HEK293 (cell line): ENCODE results near the gene CLTCL1.

Experiments used
- CTCF ChIA-PET: fragments of 350-600 bp; formaldehyde crosslinking; extraction: SDS; loops from one replicate; lab custom pipeline; 2021; ENCODE audit warnings: antibody characterized with exemption; lab: Yijun Ruan, JAX
- POLR2A ChIA-PET: fragments of 300-600 bp; formaldehyde crosslinking; extraction: SDS; loops from one replicate; lab custom pipeline; 2020; ENCODE audit warnings: antibody characterized with exemption, inconsistent platforms; lab: Yijun Ruan, JAX
- H3K27ac ChIP-seq: fragments of 200-500 bp; sonication (Bioruptor generic); 2 replicates; pipeline ENCODE4 v1.5.1; 2014; ENCODE audit warnings: low read depth, low read length, control low read depth, inconsistent platforms; ENCODE audit errors: extremely low read depth
- H3K36me3 ChIP-seq, 2 experiments: fragments of 200-500 bp in 1 of 2; sonication (Bioruptor generic) in 1 of 2; 1 replicate in 1 of 2; 2 replicates in 1 of 2; pipeline ENCODE4 v1.5.1; 2014 to 2017; ENCODE audit warnings: inconsistent platforms in 2 of 2, low read length in 2 of 2; ENCODE audit not compliant: control insufficient read depth in 2 of 2, insufficient read depth in 1 of 2
- H3K4me1 ChIP-seq: fragments of 200-500 bp; sonication (Bioruptor generic); 2 replicates; pipeline ENCODE4 v1.5.1; 2014; ENCODE audit warnings: mild to moderate bottlenecking, low read length, inconsistent platforms; ENCODE audit not compliant: control insufficient read depth, insufficient read depth
- H3K4me3 ChIP-seq: 2 replicates; pipeline ENCODE4 v1.5.1; 2011; ENCODE audit warnings: low read depth, mild to moderate bottlenecking, control low read depth, low read length, moderate library complexity
- H3K9me3 ChIP-seq: fragments of 200-500 bp; sonication (Bioruptor generic); 2 replicates; pipeline ENCODE4 v1.5.1; 2014; ENCODE audit warnings: low read depth, low read length, inconsistent platforms; ENCODE audit not compliant: control insufficient read depth, insufficient read depth
- GLIS1 ChIP-seq: fragments of 450-650 bp; formaldehyde crosslinking; IDR thresholded peaks from 2 replicates; pipeline ENCODE4 v1.5.1; 2016; ENCODE audit warnings: missing biosample characterization, missing genetic modification characterization
- GLIS2 ChIP-seq: fragments of 450-650 bp; formaldehyde crosslinking; IDR thresholded peaks from 2 replicates; pipeline ENCODE4 v1.5.1; 2016; ENCODE audit warnings: missing biosample characterization, missing genetic modification characterization
- HOXC10 ChIP-seq: sonication (generic); formaldehyde crosslinking; IDR thresholded peaks from 2 replicates; pipeline ENCODE4 v1.8.1; 2023; ENCODE audit warnings: mild to moderate bottlenecking, missing genetic modification reagents
- IKZF3 ChIP-seq: fragments of 450-650 bp; IDR thresholded peaks from 2 replicates; pipeline ENCODE4 v1.5.0; 2018; ENCODE audit warnings: missing biosample characterization, mild to moderate bottlenecking, missing genetic modification characterization, moderate library complexity
- MZF1 ChIP-seq: fragments of 450-650 bp; formaldehyde crosslinking; IDR thresholded peaks from 2 replicates; pipeline ENCODE4 v1.5.1; 2017; ENCODE audit warnings: missing biosample characterization, missing genetic modification characterization, borderline replicate concordance
- OSR2 ChIP-seq: fragments of 450-650 bp; formaldehyde crosslinking; IDR thresholded peaks from 2 replicates; pipeline ENCODE4 v1.5.1; 2016; ENCODE audit warnings: missing biosample characterization, missing genetic modification characterization
- SCRT1 ChIP-seq: fragments of 450-650 bp; formaldehyde crosslinking; IDR thresholded peaks from 2 replicates; pipeline ENCODE4 v1.5.1; 2016; ENCODE audit warnings: missing biosample characterization, missing genetic modification characterization, borderline replicate concordance
- TRIM28 ChIP-seq: IDR thresholded peaks from 2 replicates; pipeline ENCODE4 v1.6.1; 2011; ENCODE audit warnings: low read length, control low read depth, borderline replicate concordance
- ZFP37 ChIP-seq: fragments of 450-650 bp; formaldehyde crosslinking; IDR thresholded peaks from 2 replicates; pipeline ENCODE4 v1.5.1; 2016; ENCODE audit warnings: missing biosample characterization, missing genetic modification characterization
- ZIC2 ChIP-seq: fragments of 450-650 bp; formaldehyde crosslinking; IDR thresholded peaks from 2 replicates; pipeline ENCODE4 v1.5.1; 2016; ENCODE audit warnings: missing biosample characterization, missing genetic modification characterization
- ZNF112 ChIP-seq: fragments of 450-650 bp; formaldehyde crosslinking; IDR thresholded peaks from 2 replicates; pipeline ENCODE4 v1.5.0; 2017; ENCODE audit warnings: missing biosample characterization, missing genetic modification characterization
- ZNF157 ChIP-seq: fragments of 450-650 bp; formaldehyde crosslinking; IDR thresholded peaks from 2 replicates; pipeline ENCODE4 v1.5.1; 2016; ENCODE audit warnings: missing biosample characterization, missing genetic modification characterization
- ZNF2 ChIP-seq: fragments of 450-650 bp; formaldehyde crosslinking; IDR thresholded peaks from 2 replicates; pipeline ENCODE4 v1.5.1; 2016; ENCODE audit warnings: missing biosample characterization, missing genetic modification characterization
- ZNF202 ChIP-seq: fragments of 450-650 bp; formaldehyde crosslinking; IDR thresholded peaks from 2 replicates; pipeline ENCODE4 v1.5.1; 2016; ENCODE audit warnings: missing biosample characterization, missing genetic modification characterization, borderline replicate concordance
- ZNF266 ChIP-seq: fragments of 450-650 bp; formaldehyde crosslinking; IDR thresholded peaks from 2 replicates; pipeline ENCODE4 v1.5.1; 2016; ENCODE audit warnings: missing biosample characterization, missing genetic modification characterization, low read depth
- ZNF426 ChIP-seq: fragments of 450-650 bp; formaldehyde crosslinking; IDR thresholded peaks from 2 replicates; pipeline ENCODE4 v1.5.1; 2017; ENCODE audit warnings: missing biosample characterization, missing genetic modification characterization, mild to moderate bottlenecking, inconsistent platforms, moderate library complexity
- ZNF777 ChIP-seq: fragments of 450-650 bp; formaldehyde crosslinking; IDR thresholded peaks from 2 replicates; pipeline ENCODE4 v1.5.1; 2017; ENCODE audit warnings: missing biosample characterization, missing genetic modification characterization, borderline replicate concordance
- TF ChIP-seq, protein P1 (sequence below): fragments of 450-650 bp; formaldehyde crosslinking; IDR thresholded peaks from 2 replicates; pipeline ENCODE4 v1.5.1; 2016; ENCODE audit warnings: missing biosample characterization, missing genetic modification characterization, borderline replicate concordance
- TF ChIP-seq, protein P2 (sequence below): fragments of 450-650 bp; formaldehyde crosslinking; IDR thresholded peaks from 2 replicates; pipeline ENCODE4 v1.5.1; 2017; ENCODE audit warnings: missing biosample characterization, missing genetic modification characterization
- TF ChIP-seq, protein P3 (sequence below): fragments of 450-650 bp; formaldehyde crosslinking; IDR thresholded peaks from 2 replicates; pipeline ENCODE4 v1.5.1; 2016; ENCODE audit warnings: missing biosample characterization, missing genetic modification characterization

The CLTCL1 gene

DNA sequence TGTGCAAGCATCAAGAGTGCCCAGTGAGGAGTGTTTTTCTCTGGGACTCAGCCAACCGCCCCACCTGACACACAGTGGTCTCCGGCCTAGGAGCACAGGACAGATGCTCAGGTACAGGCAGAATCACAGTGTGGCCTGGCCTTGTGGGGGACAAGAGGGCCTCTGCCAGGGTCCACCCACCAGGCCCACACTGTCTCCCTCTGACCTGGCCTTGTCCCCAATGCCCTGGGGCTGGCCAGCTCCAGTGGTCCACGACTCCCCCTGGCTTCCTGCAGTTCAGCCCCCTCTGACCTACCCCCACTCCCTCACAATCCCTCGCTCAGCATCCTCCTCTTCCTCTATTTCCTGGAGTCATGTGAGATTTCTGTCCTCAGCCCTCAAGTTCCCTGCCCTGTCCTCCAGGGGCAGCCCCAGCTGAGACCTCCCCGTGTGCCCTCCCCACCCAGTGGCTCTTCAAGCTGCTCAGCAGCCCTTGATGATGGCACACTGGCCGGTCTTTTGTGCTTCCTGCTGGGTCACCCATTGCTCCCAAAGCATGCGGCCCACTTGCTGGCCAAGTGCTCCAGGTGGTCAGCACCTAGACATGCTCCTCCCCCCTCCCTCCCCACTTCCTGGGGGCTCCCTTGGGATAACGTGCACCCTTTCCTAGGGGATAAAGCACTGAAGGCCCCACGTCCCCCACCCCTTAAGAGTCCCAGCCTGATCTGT lies 158.7 kb downstream of the CLTCL1 start:
- H3K27ac ChIP-seq = no peak overlapping the region
- H3K4me3 ChIP-seq = no peak overlapping the region
- no peak for TF ChIP-seq ZNF202 (tag by site-specific recombination)
- TF ChIP-seq ZIC2 (tag by site-specific recombination) = peak; percentile 68
- no peak for TF ChIP-seq ZNF777
- peak; percentile 47 for TF ChIP-seq GLIS2 (tag by site-specific recombination)
- no peak for TF ChIP-seq ZFP37
- no peaks in the 10 kb centered on the region for H3K9me3 ChIP-seq
- ChIA-PET POLR2A (interaction anchor here (0.6 to 4.8 kb wide), 4 partner anchors 11 to 29 kb away, joined by 3 to 26 read pairs (median 8); partner anchors contain the start of genes DGCR2 and ESS2), CTCF (interaction anchor here (0.7 kb wide), 1 partner anchor 46 kb away, joined by 3 read pairs; the partner anchor contains the start of gene SLC25A1)
- no peaks in the 10 kb centered on the region for H3K4me1 ChIP-seq
- H3K36me3 ChIP-seq = peaks cover 4 to 69% of the 10 kb centered on the region in 2 experiments; a peak in 2 of 3 replicates

GRCh38 chr22:19132153-19132552 lies 159.4 kb downstream of the CLTCL1 start:
- TF ChIP-seq IKZF3 (tag by site-specific recombination) (no peak), SCRT1 (tag by site-specific recombination) (no peak), ZNF426 (tag by site-specific recombination) (no peak), ZNF157 (tag by site-specific recombination) (no peak), ZNF777 (no peak), ZNF266 (tag by site-specific recombination) (no peak), ZNF112 (no peak)
- TF ChIP-seq, all 188 proteins: peak for 0
- no peaks in the 10 kb centered on the region for H3K4me1 ChIP-seq
- peaks cover 4 to 62% of the 10 kb centered on the region in 2 experiments; a peak in 2 of 3 replicates for H3K36me3 ChIP-seq
- ChIA-PET POLR2A (interaction anchor here (1.3 to 4.8 kb wide), 2 partner anchors 10 to 12 kb away, joined by 4 to 26 read pairs; partner anchors contain the start of gene ESS2), CTCF (interaction anchor here (1.5 kb wide), 1 partner anchor 12 kb away, joined by 3 read pairs; the partner anchor contains the start of gene ESS2)
- no peak overlapping the region for H3K4me3 ChIP-seq
- H3K27ac ChIP-seq = no peak overlapping the region
- no peaks in the 10 kb centered on the region for H3K9me3 ChIP-seq

DNA sequence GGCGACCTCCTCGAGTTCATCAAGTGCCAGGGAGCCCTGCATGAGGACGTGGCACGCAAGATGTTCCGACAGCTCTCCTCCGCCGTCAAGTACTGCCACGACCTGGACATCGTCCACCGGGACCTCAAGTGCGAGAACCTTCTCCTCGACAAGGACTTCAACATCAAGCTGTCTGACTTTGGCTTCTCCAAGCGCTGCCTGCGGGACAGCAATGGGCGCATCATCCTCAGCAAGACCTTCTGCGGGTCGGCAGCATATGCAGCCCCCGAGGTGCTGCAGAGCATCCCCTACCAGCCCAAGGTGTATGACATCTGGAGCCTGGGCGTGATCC lies 159.9 kb downstream of the CLTCL1 start:
- Histone ChIP-seq H3K27ac (no peak overlapping the region), H3K4me1 (no peaks in the 10 kb centered on the region)
- TF ChIP-seq ZNF426 (tag by site-specific recombination) = no peak
- no peak for TF ChIP-seq GLIS1 (tag by site-specific recombination)
- TF ChIP-seq, protein P1, sequence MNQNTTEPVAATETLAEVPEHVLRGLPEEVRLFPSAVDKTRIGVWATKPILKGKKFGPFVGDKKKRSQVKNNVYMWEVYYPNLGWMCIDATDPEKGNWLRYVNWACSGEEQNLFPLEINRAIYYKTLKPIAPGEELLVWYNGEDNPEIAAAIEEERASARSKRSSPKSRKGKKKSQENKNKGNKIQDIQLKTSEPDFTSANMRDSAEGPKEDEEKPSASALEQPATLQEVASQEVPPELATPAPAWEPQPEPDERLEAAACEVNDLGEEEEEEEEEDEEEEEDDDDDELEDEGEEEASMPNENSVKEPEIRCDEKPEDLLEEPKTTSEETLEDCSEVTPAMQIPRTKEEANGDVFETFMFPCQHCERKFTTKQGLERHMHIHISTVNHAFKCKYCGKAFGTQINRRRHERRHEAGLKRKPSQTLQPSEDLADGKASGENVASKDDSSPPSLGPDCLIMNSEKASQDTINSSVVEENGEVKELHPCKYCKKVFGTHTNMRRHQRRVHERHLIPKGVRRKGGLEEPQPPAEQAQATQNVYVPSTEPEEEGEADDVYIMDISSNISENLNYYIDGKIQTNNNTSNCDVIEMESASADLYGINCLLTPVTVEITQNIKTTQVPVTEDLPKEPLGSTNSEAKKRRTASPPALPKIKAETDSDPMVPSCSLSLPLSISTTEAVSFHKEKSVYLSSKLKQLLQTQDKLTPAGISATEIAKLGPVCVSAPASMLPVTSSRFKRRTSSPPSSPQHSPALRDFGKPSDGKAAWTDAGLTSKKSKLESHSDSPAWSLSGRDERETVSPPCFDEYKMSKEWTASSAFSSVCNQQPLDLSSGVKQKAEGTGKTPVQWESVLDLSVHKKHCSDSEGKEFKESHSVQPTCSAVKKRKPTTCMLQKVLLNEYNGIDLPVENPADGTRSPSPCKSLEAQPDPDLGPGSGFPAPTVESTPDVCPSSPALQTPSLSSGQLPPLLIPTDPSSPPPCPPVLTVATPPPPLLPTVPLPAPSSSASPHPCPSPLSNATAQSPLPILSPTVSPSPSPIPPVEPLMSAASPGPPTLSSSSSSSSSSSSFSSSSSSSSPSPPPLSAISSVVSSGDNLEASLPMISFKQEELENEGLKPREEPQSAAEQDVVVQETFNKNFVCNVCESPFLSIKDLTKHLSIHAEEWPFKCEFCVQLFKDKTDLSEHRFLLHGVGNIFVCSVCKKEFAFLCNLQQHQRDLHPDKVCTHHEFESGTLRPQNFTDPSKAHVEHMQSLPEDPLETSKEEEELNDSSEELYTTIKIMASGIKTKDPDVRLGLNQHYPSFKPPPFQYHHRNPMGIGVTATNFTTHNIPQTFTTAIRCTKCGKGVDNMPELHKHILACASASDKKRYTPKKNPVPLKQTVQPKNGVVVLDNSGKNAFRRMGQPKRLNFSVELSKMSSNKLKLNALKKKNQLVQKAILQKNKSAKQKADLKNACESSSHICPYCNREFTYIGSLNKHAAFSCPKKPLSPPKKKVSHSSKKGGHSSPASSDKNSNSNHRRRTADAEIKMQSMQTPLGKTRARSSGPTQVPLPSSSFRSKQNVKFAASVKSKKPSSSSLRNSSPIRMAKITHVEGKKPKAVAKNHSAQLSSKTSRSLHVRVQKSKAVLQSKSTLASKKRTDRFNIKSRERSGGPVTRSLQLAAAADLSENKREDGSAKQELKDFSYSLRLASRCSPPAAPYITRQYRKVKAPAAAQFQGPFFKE (tag by site-specific recombination) = no peak
- TF ChIP-seq, protein P2, sequence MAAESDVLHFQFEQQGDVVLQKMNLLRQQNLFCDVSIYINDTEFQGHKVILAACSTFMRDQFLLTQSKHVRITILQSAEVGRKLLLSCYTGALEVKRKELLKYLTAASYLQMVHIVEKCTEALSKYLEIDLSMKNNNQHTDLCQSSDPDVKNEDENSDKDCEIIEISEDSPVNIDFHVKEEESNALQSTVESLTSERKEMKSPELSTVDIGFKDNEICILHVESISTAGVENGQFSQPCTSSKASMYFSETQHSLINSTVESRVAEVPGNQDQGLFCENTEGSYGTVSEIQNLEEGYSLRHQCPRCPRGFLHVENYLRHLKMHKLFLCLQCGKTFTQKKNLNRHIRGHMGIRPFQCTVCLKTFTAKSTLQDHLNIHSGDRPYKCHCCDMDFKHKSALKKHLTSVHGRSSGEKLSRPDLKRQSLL (tag by site-specific recombination) = no peak
- TF ChIP-seq MZF1 (tag by site-specific recombination) = no peak
- TF ChIP-seq OSR2 (tag by site-specific recombination) = no peak
- no peak for TF ChIP-seq ZNF2 (tag by site-specific recombination)
- TF ChIP-seq HOXC10 (CRISPR knock-in tag) = no peak
- TF ChIP-seq, protein P3, sequence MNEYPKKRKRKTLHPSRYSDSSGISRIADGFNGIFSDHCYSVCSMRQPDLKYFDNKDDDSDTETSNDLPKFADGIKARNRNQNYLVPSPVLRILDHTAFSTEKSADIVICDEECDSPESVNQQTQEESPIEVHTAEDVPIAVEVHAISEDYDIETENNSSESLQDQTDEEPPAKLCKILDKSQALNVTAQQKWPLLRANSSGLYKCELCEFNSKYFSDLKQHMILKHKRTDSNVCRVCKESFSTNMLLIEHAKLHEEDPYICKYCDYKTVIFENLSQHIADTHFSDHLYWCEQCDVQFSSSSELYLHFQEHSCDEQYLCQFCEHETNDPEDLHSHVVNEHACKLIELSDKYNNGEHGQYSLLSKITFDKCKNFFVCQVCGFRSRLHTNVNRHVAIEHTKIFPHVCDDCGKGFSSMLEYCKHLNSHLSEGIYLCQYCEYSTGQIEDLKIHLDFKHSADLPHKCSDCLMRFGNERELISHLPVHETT (tag by site-specific recombination) = no peak
- TF ChIP-seq TRIM28 = no peak
- TF ChIP-seq, all 188 proteins: peak for 0
- CTCF ChIA-PET = interaction anchor here (1.5 kb wide), 1 partner anchor 13 kb away, joined by 3 read pairs; the partner anchor contains the start of gene ESS2
- Histone ChIP-seq H3K9me3 (no peaks in the 10 kb centered on the region), H3K36me3 (peaks cover 4 to 57% of the 10 kb centered on the region in 2 experiments; a peak in 2 of 3 replicates), H3K4me3 (no peak overlapping the region)
- POLR2A ChIA-PET = interaction anchor here (1.3 kb wide), 1 partner anchor 10 kb away, joined by 4 read pairs; no protein-coding TSS in a partner anchor
